ENCODE measurements around the gene CELA2A. TPM values are rescaled to one million over a fixed set of nuclear protein-coding genes. Genes with fewer than 3 reads are reported as not detected.

Gene CELA2A
- total and polyA plus RNA-seq, 9 of the 15 experiments (the other 6 are each of a cell fraction or from before 2014, with no cell fraction given), result 0.62 TPM; not detected in 8

GRCh38 chr1:15409388-15410222 lies 46.9 kb upstream of the CELA2A start, which contains the start of gene EFHD2 (continued):
- peak; percentile 46 to 71; a peak in 3 of 4 replicates for TF ChIP-seq MNT (conservative IDR thresholded peaks at IDR 0.05)
- 0 out of 2 replicates have a peak, but pooled peaks have one; percentile 39 for TF ChIP-seq TARDBP (IDR thresholded peaks at IDR 0.05)
- peak; percentile 52; the same call in 1 of the 2 replicates for TF ChIP-seq GMEB1 (CRISPR knock-in tag; IDR thresholded peaks at IDR 0.05)
- TF ChIP-seq JUND (IDR thresholded peaks at IDR 0.05; ENCODE audit: borderline replicate concordance, low read depth, low read length), result no peak; the same call in 1 of the 2 replicates
- TF ChIP-seq JUND (tag; IDR thresholded peaks at IDR 0.05; ENCODE audit: borderline replicate concordance, low read depth, low read length), result no peak
- no peak for TF ChIP-seq BCLAF1 (IDR thresholded peaks at IDR 0.05; ENCODE audit: borderline replicate concordance in 1 of 2, control insufficient read depth in 1 of 2, low read depth in 2 of 2, low read length in 1 of 2)
- TF ChIP-seq ATF1 (CRISPR knock-in tag; IDR thresholded peaks at IDR 0.05), result no peak
- peak; percentile 42 for TF ChIP-seq ATF1 (tag; IDR thresholded peaks at IDR 0.05)
- peak; percentile 16; the same call in 1 of the 2 replicates for TF ChIP-seq ZNF12 (CRISPR knock-in tag; IDR thresholded peaks at IDR 0.05)
- TF ChIP-seq, protein P1, sequence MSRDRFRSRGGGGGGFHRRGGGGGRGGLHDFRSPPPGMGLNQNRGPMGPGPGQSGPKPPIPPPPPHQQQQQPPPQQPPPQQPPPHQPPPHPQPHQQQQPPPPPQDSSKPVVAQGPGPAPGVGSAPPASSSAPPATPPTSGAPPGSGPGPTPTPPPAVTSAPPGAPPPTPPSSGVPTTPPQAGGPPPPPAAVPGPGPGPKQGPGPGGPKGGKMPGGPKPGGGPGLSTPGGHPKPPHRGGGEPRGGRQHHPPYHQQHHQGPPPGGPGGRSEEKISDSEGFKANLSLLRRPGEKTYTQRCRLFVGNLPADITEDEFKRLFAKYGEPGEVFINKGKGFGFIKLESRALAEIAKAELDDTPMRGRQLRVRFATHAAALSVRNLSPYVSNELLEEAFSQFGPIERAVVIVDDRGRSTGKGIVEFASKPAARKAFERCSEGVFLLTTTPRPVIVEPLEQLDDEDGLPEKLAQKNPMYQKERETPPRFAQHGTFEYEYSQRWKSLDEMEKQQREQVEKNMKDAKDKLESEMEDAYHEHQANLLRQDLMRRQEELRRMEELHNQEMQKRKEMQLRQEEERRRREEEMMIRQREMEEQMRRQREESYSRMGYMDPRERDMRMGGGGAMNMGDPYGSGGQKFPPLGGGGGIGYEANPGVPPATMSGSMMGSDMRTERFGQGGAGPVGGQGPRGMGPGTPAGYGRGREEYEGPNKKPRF (IDR thresholded peaks at IDR 0.05; ENCODE audit: low read depth, low read length), result no peak
- TF ChIP-seq HEY1 (CRISPR knock-in tag; IDR thresholded peaks at IDR 0.05; ENCODE audit: borderline replicate concordance), result no peak
- peak in 1 of 2 experiments; percentile 87; a peak in 3 of 4 replicates for TF ChIP-seq NONO (IDR thresholded peaks at IDR 0.05; ENCODE audit: low read depth in 2 of 2, low read length in 1 of 2)
- peak; percentile 96 for TF ChIP-seq POLR2G (IDR thresholded peaks at IDR 0.05; ENCODE audit: low read depth, low read length)
- peak; percentile 79 for TF ChIP-seq HMGN3 (IDR thresholded peaks at IDR 0.05; ENCODE audit: borderline replicate concordance, extremely low read depth, insufficient read length, low read depth, low read length)
- TF ChIP-seq, protein P2, sequence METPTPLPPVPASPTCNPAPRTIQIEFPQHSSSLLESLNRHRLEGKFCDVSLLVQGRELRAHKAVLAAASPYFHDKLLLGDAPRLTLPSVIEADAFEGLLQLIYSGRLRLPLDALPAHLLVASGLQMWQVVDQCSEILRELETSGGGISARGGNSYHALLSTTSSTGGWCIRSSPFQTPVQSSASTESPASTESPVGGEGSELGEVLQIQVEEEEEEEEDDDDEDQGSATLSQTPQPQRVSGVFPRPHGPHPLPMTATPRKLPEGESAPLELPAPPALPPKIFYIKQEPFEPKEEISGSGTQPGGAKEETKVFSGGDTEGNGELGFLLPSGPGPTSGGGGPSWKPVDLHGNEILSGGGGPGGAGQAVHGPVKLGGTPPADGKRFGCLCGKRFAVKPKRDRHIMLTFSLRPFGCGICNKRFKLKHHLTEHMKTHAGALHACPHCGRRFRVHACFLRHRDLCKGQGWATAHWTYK (CRISPR knock-in tag; IDR thresholded peaks at IDR 0.05), result peak; percentile 96

Measured in K562 (cell line).